Epidermal melanocyte (primary cell): ENCODE results near the gene ADCYAP1.

ENCODE experiments used
- DNase-seq: peaks from one replicate; pipeline ENCODE4 v3.0.0; 2011; ENCODE audit warnings: low spot score; ENCODE audit not compliant: insufficient read length

The ADCYAP1 gene

DNA sequence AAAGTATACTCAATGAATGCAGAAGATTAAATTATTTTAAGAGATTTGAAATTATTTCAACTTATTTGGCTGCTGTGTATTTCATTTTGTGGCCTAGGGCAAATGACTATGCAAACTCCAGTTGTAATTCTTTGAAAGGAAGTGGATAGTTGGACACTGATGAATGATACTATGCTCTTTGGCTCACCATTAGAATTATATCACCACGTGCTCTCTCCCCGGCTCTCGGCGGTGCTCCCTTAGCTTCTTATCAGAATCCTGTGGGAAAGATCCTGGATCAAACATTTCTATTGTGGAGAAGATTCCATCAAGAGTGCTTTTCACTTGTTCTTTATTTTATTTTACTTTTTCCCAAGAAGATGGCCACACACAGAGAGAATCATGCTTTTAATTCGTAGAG, 55.2 kb downstream of the ADCYAP1 start:
- no peak for DNase-seq
